22Rv1 (cell line): ENCODE data around the gene FOXP4.

Experiments used
- H3K27ac ChIP-seq: fragments of 450-650 bp; 2 replicates; pipeline ENCODE4 v1.5.1; 2017
- ZFX ChIP-seq: fragments of 450-650 bp; IDR thresholded peaks from 2 replicates; pipeline ENCODE4 v1.6.1; 2017; ENCODE audit warnings: antibody characterized with exemption, borderline replicate concordance
- TF ChIP-seq, protein P1 (sequence below): fragments of 450-650 bp; IDR thresholded peaks from 2 replicates; pipeline ENCODE4 v1.5.1; 2017; ENCODE audit warnings: mild to moderate bottlenecking

FOXP4 gene

DNA sequence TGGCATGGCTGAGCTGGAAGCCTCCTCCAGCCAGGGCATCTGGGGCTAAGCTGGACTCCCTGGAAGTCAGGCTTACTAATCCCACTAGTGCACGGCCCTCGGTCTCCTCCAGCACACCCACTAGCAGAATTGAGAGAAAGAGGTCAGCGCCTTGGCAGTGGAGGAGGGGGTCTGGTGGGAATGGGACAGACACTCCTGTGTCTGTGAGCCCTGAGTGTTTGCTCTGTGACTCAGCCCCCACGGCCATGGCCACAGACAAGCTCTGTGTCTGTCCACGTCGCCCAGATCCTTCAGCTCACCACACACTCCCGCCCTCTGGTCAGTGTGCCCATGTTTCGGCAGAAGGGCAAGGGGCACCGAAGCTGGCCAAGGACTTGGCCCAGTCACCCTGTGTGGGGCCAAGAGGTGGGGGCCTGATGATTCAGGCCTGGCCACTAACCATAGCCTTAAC is 100.9 kb downstream of the FOXP4 start:
- no peak overlapping the region for H3K27ac ChIP-seq
- TF ChIP-seq, protein P1, sequence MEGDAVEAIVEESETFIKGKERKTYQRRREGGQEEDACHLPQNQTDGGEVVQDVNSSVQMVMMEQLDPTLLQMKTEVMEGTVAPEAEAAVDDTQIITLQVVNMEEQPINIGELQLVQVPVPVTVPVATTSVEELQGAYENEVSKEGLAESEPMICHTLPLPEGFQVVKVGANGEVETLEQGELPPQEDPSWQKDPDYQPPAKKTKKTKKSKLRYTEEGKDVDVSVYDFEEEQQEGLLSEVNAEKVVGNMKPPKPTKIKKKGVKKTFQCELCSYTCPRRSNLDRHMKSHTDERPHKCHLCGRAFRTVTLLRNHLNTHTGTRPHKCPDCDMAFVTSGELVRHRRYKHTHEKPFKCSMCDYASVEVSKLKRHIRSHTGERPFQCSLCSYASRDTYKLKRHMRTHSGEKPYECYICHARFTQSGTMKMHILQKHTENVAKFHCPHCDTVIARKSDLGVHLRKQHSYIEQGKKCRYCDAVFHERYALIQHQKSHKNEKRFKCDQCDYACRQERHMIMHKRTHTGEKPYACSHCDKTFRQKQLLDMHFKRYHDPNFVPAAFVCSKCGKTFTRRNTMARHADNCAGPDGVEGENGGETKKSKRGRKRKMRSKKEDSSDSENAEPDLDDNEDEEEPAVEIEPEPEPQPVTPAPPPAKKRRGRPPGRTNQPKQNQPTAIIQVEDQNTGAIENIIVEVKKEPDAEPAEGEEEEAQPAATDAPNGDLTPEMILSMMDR: no peak
- no peak for TF ChIP-seq ZFX

DNA sequence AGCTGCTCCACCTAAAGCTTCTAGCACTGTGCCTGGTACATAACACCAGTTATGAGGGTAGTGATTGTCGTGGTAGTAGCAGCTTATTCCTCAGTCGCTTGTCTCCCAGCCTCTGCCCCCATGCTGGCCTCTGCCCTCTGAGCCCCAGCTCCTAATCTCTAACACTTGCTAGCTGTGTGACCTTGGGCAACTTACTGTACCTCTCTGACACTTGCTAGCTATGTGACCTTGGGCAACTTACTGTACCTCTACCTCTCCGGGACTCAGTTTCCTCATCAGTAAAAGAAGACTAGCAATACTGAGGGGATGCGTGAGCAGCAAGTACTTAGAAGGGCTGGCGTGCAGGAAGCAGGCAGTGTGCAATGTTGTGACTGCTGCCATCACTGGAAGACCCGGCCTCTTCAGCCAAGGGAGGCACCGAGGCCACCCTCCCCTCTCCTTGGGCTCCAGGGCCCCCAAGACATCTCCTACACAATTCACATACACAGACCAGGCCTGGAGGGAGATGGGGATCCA is 101.9 kb downstream of the FOXP4 start:
- H3K27ac ChIP-seq: no peak overlapping the region
- TF ChIP-seq, protein P1: no peak
- no peak for TF ChIP-seq ZFX

DNA sequence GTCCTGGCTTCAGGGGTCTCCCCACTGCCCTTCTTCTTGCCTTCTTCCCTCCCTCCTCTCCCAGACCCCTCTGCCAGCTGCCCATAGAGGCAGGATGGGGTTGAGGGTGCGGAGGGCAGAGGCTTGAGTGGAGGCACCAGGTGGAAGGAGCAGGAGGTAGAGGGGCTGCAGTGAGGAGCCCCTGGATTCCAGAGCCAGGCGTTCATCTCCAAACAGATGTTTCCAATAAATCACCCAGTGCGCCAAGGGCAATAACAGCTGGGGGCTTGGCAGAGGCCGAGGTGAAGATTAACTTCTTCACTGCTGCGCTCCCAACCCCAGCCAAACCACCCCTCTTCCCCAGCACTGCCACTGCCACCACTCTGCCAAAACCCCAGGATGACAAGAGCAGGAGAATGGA is 102.7 kb downstream of the FOXP4 start:
- no peak overlapping the region for H3K27ac ChIP-seq
- TF ChIP-seq, protein P1: no peak
- no peak for TF ChIP-seq ZFX

DNA sequence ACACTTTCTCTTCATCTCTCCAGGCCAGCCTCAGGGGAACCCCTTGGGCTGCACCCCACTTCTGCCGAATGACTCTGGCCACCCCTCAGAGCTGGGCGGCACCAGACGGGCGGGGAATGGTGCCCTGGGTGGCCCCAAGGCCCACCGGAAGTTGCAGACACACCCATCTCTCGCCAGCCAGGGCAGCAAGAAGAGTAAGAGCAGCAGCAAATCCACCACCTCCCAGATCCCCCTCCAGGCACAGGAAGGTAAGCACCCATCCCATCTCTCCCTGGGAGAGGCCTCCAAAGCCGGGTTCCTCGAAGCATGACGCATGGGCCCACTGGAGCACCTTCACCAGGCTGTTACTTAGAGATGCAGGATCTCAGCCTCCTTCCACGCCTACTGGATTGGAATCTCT is 103.4 kb downstream of the FOXP4 start:
- no peak overlapping the region for H3K27ac ChIP-seq

DNA sequence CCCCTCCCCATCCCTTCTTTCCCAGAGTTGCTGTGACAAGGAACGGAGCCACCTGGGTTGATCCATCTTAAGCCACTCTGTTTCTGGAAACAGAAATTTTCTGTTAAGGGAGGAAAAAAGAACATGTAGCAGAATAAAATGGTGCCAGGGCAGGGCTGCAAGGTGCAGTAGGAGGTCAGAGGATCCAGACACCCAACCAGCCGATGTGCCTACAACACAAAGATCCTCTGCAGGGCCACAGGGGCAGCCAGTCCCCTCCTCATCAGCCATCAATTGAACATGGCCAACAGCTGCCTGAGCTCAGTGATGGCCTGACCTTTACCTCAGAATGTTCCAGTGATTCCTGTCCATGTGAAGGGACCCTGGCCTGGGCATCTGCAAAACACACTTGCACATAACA is 103.9 kb downstream of the FOXP4 start:
- no peak for TF ChIP-seq ZFX
- TF ChIP-seq, protein P1: no peak
- H3K27ac ChIP-seq: no peak overlapping the region

More for the DNA sequence above, 103.4 kb downstream of the FOXP4 start:
- no peak for TF ChIP-seq ZFX
- TF ChIP-seq, protein P1: no peak

DNA sequence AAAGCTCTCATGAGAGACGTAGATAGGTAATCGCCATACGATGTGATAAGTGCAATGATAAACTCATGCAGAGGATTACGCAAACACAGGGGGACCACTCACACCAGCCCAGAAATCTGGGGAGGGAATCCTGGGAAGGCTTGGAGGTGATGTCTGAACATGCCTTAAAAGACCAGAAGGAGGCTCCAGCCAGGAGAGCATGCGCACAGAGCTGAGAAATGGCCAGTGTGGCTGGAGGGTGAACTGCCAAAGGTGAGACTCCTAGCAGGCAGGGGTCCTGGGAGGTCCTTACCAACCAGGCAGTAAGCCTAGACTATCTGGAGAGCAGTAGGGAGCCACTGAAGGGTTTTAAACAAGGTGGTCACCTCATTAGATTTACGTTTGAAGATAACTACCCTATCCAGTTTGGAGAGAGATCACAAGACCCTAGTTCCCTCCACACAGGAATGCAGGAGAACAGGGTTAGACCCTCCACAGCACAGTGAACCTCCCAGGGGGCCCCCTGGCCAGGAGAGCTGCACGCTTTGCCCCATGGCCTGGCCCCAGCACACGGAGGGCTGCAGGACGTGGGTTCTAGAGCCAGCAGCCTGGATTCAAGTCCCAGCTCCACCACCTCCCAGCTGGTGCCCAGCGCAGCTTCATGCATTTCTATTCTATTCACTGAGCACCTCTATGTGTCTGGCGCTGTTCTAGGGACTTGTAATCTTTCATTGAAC is 105.2 kb downstream of the FOXP4 start:
- H3K27ac ChIP-seq: no peak overlapping the region
- no peak for TF ChIP-seq ZFX
- TF ChIP-seq, protein P1: no peak
